ENCODE measurements around the gene C12orf43.
"Not testable (repeated sequence)": the region's sequence is repeated elsewhere in the genome, so short reads cannot be mapped to it uniquely, and the experiment has no call there.

The C12orf43 gene

DNA sequence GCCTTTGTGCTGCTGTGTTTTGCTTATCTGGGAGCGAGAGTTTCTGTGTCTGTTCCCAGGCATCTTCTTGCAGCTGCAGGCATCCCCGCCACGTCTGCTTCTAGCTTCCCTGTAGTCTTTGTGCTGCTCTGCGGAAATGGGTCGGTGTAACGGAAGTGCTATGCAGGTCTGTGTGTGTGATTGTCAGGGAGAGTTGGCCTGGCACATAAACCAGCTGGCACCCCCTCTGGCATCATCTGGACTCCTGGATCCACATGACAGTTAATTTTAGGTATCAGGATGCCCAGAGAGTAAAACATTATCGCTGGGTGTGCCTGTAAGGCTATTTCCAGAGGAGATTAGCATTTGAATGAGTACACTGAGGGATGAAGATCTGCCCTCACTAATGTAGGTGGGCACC lies 32.2 kb upstream of the C12orf43 start:
- H3K36me3 ChIP-seq (ENCODE audit: insufficient read depth, low read length), result no peaks in the 10 kb centered on the region
- DNase-seq (no peak), ATAC-seq (ENCODE audit: insufficient read depth, low read depth) (no peak)
- no peaks in the 10 kb centered on the region for H3K4me1 ChIP-seq (ENCODE audit: insufficient read depth, low read length)
- H3K4me3 ChIP-seq (ENCODE audit: low read depth in 1 of 2, low read length in 2 of 2), result no peak overlapping the region
- H3K79me2 ChIP-seq (ENCODE audit: insufficient read depth, low read length), result no peaks in the 10 kb centered on the region
- no peak overlapping the region for H3K9ac ChIP-seq (ENCODE audit: low read depth, low read length)
- H3K27ac ChIP-seq (ENCODE audit: low read length), result no peak overlapping the region
- no peaks in the 10 kb centered on the region for H3K9me3 ChIP-seq (ENCODE audit: insufficient read depth, low read length, severe bottlenecking)
- peaks cover 7% of the 10 kb centered on the region for H3K27me3 ChIP-seq (ENCODE audit: insufficient read depth, low read length, poor library complexity)
- H3K4me2 ChIP-seq (ENCODE audit: insufficient read depth, low read length), result no peak overlapping the region
- TF ChIP-seq, protein P1, sequence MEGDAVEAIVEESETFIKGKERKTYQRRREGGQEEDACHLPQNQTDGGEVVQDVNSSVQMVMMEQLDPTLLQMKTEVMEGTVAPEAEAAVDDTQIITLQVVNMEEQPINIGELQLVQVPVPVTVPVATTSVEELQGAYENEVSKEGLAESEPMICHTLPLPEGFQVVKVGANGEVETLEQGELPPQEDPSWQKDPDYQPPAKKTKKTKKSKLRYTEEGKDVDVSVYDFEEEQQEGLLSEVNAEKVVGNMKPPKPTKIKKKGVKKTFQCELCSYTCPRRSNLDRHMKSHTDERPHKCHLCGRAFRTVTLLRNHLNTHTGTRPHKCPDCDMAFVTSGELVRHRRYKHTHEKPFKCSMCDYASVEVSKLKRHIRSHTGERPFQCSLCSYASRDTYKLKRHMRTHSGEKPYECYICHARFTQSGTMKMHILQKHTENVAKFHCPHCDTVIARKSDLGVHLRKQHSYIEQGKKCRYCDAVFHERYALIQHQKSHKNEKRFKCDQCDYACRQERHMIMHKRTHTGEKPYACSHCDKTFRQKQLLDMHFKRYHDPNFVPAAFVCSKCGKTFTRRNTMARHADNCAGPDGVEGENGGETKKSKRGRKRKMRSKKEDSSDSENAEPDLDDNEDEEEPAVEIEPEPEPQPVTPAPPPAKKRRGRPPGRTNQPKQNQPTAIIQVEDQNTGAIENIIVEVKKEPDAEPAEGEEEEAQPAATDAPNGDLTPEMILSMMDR (IDR thresholded peaks at IDR 0.05; ENCODE audit: borderline replicate concordance, extremely low read depth, low read length, poor library complexity, severe bottlenecking), result no peak
- TF ChIP-seq EZH2 (IDR thresholded peaks at IDR 0.05; ENCODE audit: borderline replicate concordance, low read depth, low read length, severe bottlenecking), result no peak
- H4K20me1 ChIP-seq (ENCODE audit: insufficient read depth, low read length), result no peaks in the 10 kb centered on the region
- no peak overlapping the region for H2AFZ ChIP-seq (ENCODE audit: low read depth, low read length)

DNA sequence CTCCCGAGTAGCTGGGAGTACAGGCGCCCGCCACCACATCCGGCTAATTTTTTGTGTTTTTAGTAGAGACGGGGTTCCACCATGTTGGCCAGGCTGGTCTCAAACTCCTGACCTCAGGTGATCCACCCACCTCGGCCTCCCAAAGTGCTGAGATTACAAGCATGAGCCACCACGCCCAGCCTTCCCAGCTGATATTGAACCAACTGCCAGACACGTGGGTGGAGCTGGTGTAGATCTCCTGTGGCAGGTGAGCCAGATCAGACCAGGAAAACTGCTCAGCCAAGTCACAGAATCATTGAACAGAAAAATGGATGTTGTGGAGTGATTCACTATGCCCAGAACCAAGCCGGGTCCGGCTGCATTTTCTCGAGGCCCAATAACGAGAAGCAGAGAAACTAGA lies 31.1 kb upstream of the C12orf43 start:
- H3K27ac ChIP-seq (ENCODE audit: low read length); H3K9ac ChIP-seq (ENCODE audit: low read depth, low read length); ATAC-seq (ENCODE audit: insufficient read depth, low read depth); H3K4me3 ChIP-seq (ENCODE audit: low read depth in 1 of 2, low read length in 2 of 2); H3K79me2 ChIP-seq (ENCODE audit: insufficient read depth, low read length); H3K27me3 ChIP-seq (ENCODE audit: insufficient read depth, low read length, poor library complexity); H3K4me1 ChIP-seq (ENCODE audit: insufficient read depth, low read length); H3K4me2 ChIP-seq (ENCODE audit: insufficient read depth, low read length); H3K36me3 ChIP-seq (ENCODE audit: insufficient read depth, low read length); H2AFZ ChIP-seq (ENCODE audit: low read depth, low read length); DNase-seq; H4K20me1 ChIP-seq (ENCODE audit: insufficient read depth, low read length); H3K9me3 ChIP-seq (ENCODE audit: insufficient read depth, low read length, severe bottlenecking): not testable (repeated sequence)

DNA sequence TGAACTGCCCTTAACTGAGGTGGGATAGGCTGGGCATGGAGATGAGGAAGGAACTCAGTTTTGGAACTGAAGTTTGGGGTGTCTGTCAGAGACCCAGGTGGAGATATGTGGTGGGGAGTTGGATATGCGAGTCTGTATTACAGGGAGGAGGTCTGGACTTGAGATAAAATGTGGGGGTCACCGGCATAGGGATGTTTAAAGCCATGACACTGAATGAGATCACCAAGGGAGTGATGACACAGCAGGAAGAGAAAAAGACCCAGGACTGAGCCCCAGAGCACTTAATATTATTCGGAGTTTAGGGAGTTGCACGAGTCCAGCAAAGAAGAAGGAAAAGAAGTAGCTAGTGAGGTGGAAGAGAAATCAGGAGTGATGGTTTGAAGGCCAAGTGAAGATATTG lies 26.8 kb upstream of the C12orf43 start:
- Histone ChIP-seq H3K4me2 (ENCODE audit: insufficient read depth, low read length) (no peak overlapping the region), H3K27me3 (ENCODE audit: insufficient read depth, low read length, poor library complexity) (peaks cover 4% of the 10 kb centered on the region), H2AFZ (ENCODE audit: low read depth, low read length) (no peak overlapping the region), H3K36me3 (ENCODE audit: insufficient read depth, low read length) (no peaks in the 10 kb centered on the region), H3K4me3 (ENCODE audit: low read depth in 1 of 2, low read length in 2 of 2) (no peak overlapping the region), H3K9me3 (ENCODE audit: insufficient read depth, low read length, severe bottlenecking) (no peaks in the 10 kb centered on the region), H4K20me1 (ENCODE audit: insufficient read depth, low read length) (no peaks in the 10 kb centered on the region), H3K79me2 (ENCODE audit: insufficient read depth, low read length) (no peaks in the 10 kb centered on the region), H3K27ac (ENCODE audit: low read length) (no peak overlapping the region), H3K9ac (ENCODE audit: low read depth, low read length) (no peak overlapping the region), H3K4me1 (ENCODE audit: insufficient read depth, low read length) (peaks cover 13% of the 10 kb centered on the region)
- ATAC-seq (ENCODE audit: insufficient read depth, low read depth), result no peak
- no peak for DNase-seq
- TF ChIP-seq, protein P1 (IDR thresholded peaks at IDR 0.05; ENCODE audit: borderline replicate concordance, extremely low read depth, low read length, poor library complexity, severe bottlenecking), result no peak
- TF ChIP-seq EZH2 (IDR thresholded peaks at IDR 0.05; ENCODE audit: borderline replicate concordance, low read depth, low read length, severe bottlenecking), result no peak

DNA sequence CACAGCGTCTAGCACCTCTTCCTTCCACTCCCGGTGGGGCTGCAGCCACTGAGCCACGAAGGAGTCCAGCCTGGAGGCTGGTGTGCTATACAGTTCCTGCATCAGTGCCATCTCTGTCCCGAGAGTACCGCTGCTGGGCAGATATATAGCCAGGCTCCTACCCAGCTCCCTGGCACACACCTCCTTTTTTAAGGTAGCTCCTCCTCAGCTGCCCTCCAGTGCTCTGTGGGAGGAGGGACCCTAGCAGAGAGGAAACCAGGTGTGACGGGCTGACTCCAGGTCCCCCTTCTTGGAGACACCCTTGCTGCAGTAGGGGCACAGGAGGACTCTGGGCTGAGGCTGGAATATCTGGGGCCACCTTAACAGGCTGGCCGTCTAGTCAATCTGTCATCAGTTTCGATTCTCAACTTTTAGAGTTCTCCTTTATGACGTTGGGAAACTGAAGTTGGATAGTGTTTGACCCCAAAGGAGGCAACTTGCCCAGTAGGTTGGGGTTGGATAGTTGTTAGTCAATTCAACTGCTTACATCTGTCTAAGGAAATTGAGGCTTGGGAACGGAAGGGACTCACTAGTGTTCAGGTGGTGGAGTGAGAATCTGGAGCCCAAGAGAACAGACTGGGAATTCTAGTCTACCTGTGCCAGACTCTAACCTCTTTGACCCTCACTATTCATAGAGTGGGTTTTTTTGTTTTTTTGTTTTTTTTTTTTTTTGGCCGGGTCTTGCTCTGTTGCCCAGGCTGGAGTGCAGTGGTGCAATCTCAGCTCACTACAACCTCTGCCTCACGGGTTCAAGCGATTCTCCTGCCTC lies 22.8 kb upstream of the C12orf43 start, which contains the start of gene OASL:
Gene OASL (minus strand): TSS at position 386 of the 808 bp plus-strand sequence. CDS start 275 bp downstream, at position 111.
- peak within 1 kb of the TSS; percentile 85 for H3K4me2 ChIP-seq (ENCODE audit: insufficient read depth, low read length)
- peak within 1 kb of the TSS; percentile 14 to 65; a peak in 3 of 4 replicates for H3K4me3 ChIP-seq (ENCODE audit: low read depth in 1 of 2, low read length in 2 of 2)
- no peaks in the 10 kb centered on the region for H3K27me3 ChIP-seq (ENCODE audit: insufficient read depth, low read length, poor library complexity)
- H3K27ac ChIP-seq (ENCODE audit: low read length), result peak within 1 kb of the TSS; percentile 44; the same call in 1 of the 2 replicates
- peak within 1 kb of the TSS; percentile 93 for H2AFZ ChIP-seq (ENCODE audit: low read depth, low read length)
- DNase-seq (peak; percentile 36), ATAC-seq (ENCODE audit: insufficient read depth, low read depth) (peak; percentile 86)
- no peaks in the 10 kb centered on the region for H3K36me3 ChIP-seq (ENCODE audit: insufficient read depth, low read length)
- H3K9me3 ChIP-seq (ENCODE audit: insufficient read depth, low read length, severe bottlenecking), result no peaks in the 10 kb centered on the region
- H3K9ac ChIP-seq (ENCODE audit: low read depth, low read length), result peak within 1 kb of the TSS; percentile 37
- TF ChIP-seq, protein P1 (IDR thresholded peaks at IDR 0.05; ENCODE audit: borderline replicate concordance, extremely low read depth, low read length, poor library complexity, severe bottlenecking), result no peak
- TF ChIP-seq EZH2 (IDR thresholded peaks at IDR 0.05; ENCODE audit: borderline replicate concordance, low read depth, low read length, severe bottlenecking), result no peak
- H4K20me1 ChIP-seq (ENCODE audit: insufficient read depth, low read length), result no peaks in the 10 kb centered on the region
- H3K4me1 ChIP-seq (ENCODE audit: insufficient read depth, low read length), result peaks cover 22% of the 10 kb centered on the region
- no peaks in the 10 kb centered on the region for H3K79me2 ChIP-seq (ENCODE audit: insufficient read depth, low read length)
